BJ (cell line): ENCODE results near the gene CPNE9. TPM values are rescaled to one million over a fixed set of nuclear protein-coding genes. Genes with fewer than 3 reads are reported as not detected.

Experiments used
- CTCF ChIA-PET: fragments of 350-600 bp; formaldehyde crosslinking; extraction: SDS; loops from one replicate; lab custom pipeline; 2021; ENCODE audit warnings: antibody characterized with exemption, inconsistent platforms; lab: Yijun Ruan, JAX
- POLR2A ChIA-PET: fragments of 300-600 bp; sonication (Branson Sonifier 250); formaldehyde crosslinking; extraction: SDS; loops from one replicate; lab custom pipeline; 2021; ENCODE audit warnings: antibody characterized with exemption; lab: Charles Lee
- DNase-seq: peaks from one replicate; pipeline ENCODE4 v3.0.0-alpha.2; 2011; ENCODE audit warnings: low read depth
- H3K27me3 ChIP-seq: 2 replicates; pipeline ENCODE4 v1.6.0; 2011; ENCODE audit warnings: low read length; ENCODE audit not compliant: control insufficient read depth, insufficient read depth
- H3K36me3 ChIP-seq: 2 replicates; pipeline ENCODE4 v1.5.1; 2011; ENCODE audit warnings: low read length; ENCODE audit not compliant: control insufficient read depth, insufficient read depth
- H3K4me3 ChIP-seq: 2 replicates; pipeline ENCODE4 v1.5.1; 2011; ENCODE audit warnings: low read depth, mild to moderate bottlenecking, control low read depth, low read length
- CTCF ChIP-seq: IDR thresholded peaks from 2 replicates; pipeline ENCODE4 v1.5.1; 2011; ENCODE audit warnings: low read depth, mild to moderate bottlenecking, control low read depth, inconsistent platforms, low read length, moderate library complexity; ENCODE audit not compliant: insufficient read depth
- polyA plus RNA-seq: library from polyadenylated mRNA; depleted of rRNA; stranded (reverse); fragments of >200 nt; gene quantifications from 2 replicates; pipeline ENCODE4 v1.2.3, GENCODE V29; 2011

CPNE9 gene
- polyA plus RNA-seq, 1 experiment = not detected

- no peak for DNase-seq
- ChIA-PET POLR2A (no interaction called here), CTCF (no interaction called here)
- Histone ChIP-seq H3K4me3 (no peak overlapping the region), H3K36me3 (no peaks in the 10 kb centered on the region), H3K27me3 (peaks cover 2% of the 10 kb centered on the region)
- TF ChIP-seq CTCF = no peak
These were observed 17.5 kb downstream of the CPNE9 start for GRCh38 chr3:9721015-9721699.

DNA sequence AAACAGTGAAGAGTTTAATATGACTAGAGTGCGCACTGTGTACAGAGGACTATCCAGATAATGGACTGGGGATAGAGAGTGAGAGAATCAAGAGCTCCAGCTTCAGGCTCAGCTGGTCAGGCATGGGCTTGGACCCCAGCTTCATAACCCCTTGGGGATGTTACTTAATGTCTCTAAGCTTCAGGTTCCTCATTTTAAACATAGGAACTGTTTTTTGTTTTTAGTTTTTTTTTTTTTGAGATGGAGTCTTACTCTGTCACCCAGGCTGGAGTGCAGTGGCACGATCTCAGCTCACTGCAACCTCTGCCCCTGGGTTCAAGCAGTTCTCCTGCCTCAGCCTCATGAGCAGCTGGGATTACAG lies 18.0 kb downstream of the CPNE9 start:
- ChIA-PET CTCF (no interaction called here), POLR2A (interaction anchor here (0.7 kb wide), 1 partner anchor 297 kb away, joined by 8 read pairs; no protein-coding TSS in a partner anchor)
- Histone ChIP-seq H3K36me3 (no peaks in the 10 kb centered on the region), H3K27me3 (peaks cover 2% of the 10 kb centered on the region), H3K4me3 (no peak overlapping the region)
- no peak for DNase-seq
- no peak for TF ChIP-seq CTCF

- Histone ChIP-seq H3K27me3 (no peaks in the 10 kb centered on the region), H3K36me3 (no peaks in the 10 kb centered on the region), H3K4me3 (no peak overlapping the region)
- ChIA-PET CTCF (interaction anchor here (1.6 kb wide), 1 partner anchor 10 kb away, joined by 9 read pairs; no protein-coding TSS in a partner anchor), POLR2A (no interaction called here)
- no peak for DNase-seq
- no peak for TF ChIP-seq CTCF
These were observed 22.3 kb downstream of the CPNE9 start for GRCh38 chr3:9725775-9726515.

GRCh38 chr3:9727041-9727595 lies 23.5 kb downstream of the CPNE9 start:
- ChIA-PET POLR2A (no interaction called here), CTCF (interaction anchor here (1.4 kb wide), 1 partner anchor 11 kb away, joined by 6 read pairs; no protein-coding TSS in a partner anchor)
- no peak for DNase-seq
- Histone ChIP-seq H3K4me3 (no peak overlapping the region), H3K27me3 (no peaks in the 10 kb centered on the region), H3K36me3 (no peaks in the 10 kb centered on the region)
- peak; percentile 19 for TF ChIP-seq CTCF

DNA sequence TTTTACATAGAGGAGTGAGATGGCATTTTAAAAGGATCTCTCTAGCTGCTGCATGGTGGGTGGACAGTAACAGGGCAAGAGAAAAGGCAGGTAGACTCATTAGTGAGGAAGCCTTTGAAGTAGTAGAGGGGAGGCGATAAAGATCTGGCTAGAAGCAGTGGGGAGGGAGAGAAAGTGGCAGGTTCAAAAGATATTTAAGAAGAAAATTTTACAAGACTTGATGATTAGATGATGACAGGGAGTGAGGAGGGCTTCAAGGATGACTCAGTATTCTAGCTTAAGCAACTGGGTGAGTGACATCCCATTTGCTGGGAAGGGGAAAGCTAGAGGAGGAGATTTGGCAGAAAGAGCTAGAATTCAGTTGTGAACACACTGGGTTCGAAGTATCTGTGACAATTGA lies 24.1 kb downstream of the CPNE9 start:
- ChIA-PET POLR2A (no interaction called here), CTCF (interaction anchor here (1.4 kb wide), 1 partner anchor 12 kb away, joined by 6 read pairs; no protein-coding TSS in a partner anchor)
- DNase-seq = no peak
- TF ChIP-seq CTCF = no peak
- H3K4me3 ChIP-seq = no peak overlapping the region
- H3K27me3 ChIP-seq = no peaks in the 10 kb centered on the region
- no peaks in the 10 kb centered on the region for H3K36me3 ChIP-seq
